ENCODE data around the gene PDE4B. TPM values are rescaled to one million over a fixed set of nuclear protein-coding genes. Genes with fewer than 3 reads are reported as not detected.
A peak's percentile ranks its signal among the peaks of the same experiment; 100 is the strongest.

Gene PDE4B
- total RNA-seq, 1 donor from 2014 or later = 76.5 TPM

DNA sequence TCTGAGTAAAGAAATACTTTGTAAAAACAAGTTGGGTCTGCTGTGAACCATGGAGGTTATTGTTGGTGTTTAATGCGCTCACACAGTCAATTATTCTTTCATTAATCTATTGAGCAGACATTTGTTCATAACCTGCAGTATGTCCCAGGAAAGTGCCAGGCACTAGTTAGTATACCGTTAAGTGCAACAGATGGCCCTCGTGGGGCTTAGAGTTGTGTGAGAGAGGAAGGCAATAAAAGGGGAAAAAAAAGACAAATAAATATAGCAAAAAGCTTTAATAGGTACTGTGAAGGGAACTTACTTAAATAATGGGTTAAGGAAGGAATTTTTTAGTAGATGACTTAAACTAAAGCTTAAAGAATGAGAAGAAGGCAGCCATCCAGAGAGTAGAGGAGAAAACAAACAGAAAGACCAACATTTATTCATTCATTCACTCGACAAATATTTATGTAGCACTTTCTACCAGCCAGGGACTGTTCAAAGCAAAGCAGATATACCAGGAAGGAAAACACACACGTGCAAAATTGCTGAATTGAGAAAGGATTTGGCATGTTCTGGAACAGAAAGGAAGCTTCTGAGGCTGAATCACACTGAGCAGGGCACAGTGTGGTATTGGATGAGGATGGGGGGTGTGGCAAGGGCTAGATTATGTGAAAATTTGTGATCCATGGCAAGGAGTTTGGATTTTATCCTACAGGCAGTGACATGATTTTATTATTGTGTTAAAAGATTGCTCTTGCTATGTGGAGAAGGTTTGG, 445.2 kb downstream of the PDE4B start:
- DNase-seq (ENCODE audit: low read depth in 2 of 2) = no peak

DNA sequence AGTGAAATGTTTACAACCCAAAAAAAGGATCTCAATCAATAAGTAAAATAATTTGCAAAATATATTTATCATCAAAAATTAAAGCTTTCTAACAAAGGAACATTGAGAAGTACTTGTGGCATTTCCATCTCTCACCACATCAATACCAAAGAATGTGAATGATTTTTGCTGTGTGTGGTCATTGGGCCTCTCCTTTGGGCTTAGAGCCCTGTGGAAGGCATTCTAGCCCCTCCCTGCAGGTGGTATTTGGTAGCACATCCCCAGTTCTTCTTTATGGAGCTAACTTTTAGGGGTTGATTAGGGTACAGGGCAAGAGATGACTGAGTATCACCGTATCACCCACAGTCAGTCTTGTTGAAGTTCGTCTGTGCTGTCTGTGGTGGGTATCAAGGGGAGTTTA, 447.1 kb downstream of the PDE4B start:
- no peak for DNase-seq (ENCODE audit: low read depth in 2 of 2)

- no peak for DNase-seq (ENCODE audit: low read depth in 2 of 2)
Measured at GRCh38 chr1:66240491-66241484, 448.1 kb downstream of the PDE4B start.

DNA sequence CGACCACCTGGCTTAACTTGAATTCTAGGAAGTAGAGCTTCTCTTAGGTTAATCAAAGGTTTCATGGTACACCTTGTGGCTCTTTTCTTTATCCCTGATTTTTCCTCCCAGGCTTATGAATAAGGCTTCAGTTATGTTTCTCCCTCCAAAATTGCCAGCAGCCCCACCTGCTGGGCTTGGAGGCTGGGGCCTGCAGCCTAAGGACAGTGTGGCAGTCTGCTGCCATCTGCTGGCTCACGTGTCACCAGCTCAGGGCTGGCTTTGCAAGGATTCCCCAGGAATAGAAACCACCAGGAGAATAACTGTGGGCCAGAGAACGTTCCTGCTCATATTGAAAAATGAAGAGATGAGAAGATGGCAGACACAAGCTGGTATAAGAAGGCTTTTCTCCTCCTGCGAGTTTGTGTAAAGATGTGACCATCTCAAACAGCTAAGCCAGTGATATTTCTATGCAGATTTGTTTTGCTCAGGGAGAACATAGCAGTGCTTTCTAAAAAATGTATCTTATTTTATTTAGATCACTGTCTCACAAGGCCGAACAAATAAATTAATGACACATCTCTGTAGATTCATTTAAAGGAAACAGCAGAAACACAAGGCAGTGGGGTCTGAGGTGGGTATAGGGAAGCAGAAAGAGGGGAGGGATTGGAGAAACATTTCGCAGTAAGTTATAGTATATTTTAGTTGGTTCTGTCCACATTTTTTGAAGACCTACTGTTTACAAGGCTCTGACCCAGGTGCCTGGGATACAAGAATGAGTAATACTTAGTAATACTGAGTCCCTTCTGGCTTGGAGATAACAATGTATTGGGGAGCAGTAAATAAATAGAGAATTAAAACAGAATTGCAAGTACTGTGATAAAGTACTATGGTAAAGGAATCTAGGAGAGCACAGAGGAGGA, 450.2 kb downstream of the PDE4B start:
- DNase-seq (ENCODE audit: low read depth in 2 of 2) = peak; percentile 75 to 88

GRCh38 chr1:66243548-66244130, 450.9 kb downstream of the PDE4B start:
- peak in 1 of 2 donors; percentile 9 for DNase-seq (ENCODE audit: low read depth in 2 of 2)

DNA sequence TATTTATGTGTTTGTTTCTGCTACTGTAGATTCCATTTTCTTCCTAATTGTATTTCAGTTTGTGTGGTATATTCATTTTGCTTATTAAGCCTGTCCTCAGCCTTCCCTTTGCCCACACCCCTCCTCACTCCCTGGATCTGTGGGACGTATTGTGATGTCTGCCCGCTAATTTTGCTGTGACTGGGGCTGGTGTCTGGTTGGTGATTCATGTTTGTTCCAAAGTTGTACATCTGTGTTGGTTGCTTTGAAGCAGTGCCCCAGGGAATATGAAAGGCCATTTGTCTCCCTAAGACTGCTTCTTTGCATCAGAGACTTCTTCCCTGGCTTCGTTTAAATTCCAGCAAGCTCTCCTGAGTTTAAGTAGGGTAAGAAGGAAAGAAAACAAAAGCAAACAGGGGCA, 451.7 kb downstream of the PDE4B start:
- DNase-seq (ENCODE audit: low read depth in 2 of 2) = no peak

- no peak for DNase-seq (ENCODE audit: low read depth in 2 of 2)
Measured at GRCh38 chr1:66245691-66246090, 453.0 kb downstream of the PDE4B start.

DNA sequence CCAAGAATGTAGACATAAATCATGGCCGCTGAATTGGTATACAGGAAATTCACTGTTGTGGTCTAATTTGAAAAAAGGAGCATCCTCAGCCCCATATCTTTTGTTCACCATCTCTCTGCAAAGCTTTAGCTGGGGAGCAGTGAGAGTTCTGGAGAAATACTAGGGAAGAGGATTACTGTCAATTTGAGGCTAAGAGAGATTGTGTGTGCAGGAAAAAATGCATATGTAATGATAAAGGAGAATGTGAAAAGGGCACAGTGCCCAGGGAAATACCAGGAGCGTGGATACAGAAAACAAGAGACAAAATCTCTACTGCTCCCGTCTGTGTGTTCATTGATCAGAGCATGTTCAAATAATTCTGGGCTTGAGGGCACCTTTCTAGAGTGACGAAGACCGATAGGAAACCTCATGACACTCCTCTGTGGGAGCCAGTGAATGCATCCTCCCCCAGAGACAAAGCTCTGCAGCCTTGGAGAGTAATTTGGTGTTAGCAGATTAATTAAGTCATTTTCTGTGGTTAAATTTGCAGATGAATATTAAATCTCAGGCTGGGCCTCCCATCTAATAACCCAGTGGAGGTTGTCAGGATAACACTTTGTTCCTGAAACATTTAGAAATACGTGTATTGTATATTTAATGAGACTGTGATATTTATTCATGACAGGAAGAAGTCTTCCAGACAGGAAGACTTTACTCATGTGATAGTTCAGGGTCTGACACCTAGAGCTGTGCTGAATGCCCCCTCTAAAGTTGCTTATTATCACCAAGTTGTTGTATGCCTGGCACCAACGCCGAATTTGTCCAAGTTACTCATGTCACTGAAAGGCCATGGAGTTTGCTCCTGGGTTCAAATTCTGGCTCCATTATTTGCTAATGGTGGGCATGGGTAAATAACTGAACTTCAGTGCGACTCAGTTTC, 453.9 kb downstream of the PDE4B start:
- DNase-seq (ENCODE audit: low read depth in 2 of 2) = peak in 1 of 2 donors; percentile 18

DNA sequence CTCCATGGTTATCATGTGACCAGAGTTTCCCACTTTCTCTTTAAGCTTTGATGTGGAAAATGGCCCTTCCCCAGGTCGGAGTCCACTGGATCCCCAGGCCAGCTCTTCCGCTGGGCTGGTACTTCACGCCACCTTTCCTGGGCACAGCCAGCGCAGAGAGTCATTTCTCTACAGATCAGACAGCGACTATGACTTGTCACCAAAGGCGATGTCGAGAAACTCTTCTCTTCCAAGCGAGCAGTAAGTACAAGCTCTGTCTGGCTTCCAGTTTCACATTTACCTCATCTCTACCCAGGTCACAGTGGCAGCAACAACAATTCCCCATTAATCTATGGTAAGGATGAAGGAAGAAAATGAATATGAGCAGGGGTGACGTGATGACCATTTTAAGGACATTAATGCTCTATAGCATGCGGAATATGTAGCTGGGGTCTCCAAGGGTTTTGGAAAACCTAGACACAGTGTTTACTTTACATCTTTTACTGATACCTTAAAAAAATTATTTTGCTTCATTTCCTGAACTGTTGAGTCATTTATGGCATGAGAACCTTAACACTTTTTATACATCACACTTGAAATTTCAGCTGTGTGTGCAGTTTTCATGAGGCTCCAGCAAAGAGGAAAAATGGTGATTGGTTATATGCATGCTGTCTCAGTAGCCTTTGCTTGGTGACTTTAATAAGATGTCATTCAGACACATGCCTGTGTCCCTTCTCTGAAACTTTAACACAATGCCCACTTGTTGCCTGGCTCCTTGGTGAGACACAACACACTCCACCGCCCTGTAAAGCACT, 454.9 kb downstream of the PDE4B start:
- DNase-seq (ENCODE audit: low read depth in 2 of 2) = no peak

GRCh38 chr1:66248257-66248656, 455.6 kb downstream of the PDE4B start:
- no peak for DNase-seq (ENCODE audit: low read depth in 2 of 2)

- no peak for DNase-seq (ENCODE audit: low read depth in 2 of 2)
Measured at GRCh38 chr1:66248746-66249145, 456.1 kb downstream of the PDE4B start.

- no peak for DNase-seq (ENCODE audit: low read depth in 2 of 2)
Measured at GRCh38 chr1:66250075-66250474, 457.4 kb downstream of the PDE4B start.

DNA sequence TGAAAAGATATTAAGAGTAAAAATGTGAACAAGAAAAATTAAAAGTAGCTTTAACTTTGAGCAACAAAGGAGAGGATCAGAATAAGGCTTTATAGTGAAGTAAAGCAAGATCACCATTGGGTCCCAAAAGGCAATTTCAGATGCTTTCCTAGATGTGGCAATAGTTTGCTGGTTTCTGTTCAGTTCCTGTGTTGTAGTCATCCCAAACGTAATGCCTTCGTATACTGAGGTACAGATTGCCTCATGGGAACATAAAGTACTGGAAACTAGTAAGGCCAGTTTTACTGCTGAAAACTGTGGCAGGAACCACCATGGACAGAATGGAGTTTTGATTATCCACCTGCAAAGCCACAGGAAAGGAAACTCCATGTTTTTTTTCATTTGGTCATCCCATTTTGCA, 457.8 kb downstream of the PDE4B start:
- no peak for DNase-seq (ENCODE audit: low read depth in 2 of 2)

DNA sequence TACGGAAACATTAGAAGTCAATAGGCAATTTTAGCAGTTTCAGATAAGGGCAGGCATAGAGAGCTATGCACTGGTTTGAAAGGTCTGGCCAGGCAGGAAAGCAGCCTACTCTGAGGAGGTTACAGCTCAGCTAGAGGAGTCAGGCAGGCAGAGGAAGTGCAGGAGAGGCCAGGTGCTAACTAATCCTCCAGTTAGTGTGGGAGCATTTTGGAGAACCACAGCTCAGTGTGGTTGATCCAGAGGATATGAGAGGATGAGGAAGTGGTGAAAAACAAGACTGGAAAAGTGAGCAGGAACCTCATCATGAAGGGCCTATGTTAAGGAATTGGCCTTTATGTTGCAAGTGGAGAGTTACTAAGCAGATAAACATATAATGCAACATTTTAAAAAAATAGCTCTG, 458.9 kb downstream of the PDE4B start:
- DNase-seq (ENCODE audit: low read depth in 2 of 2) = no peak

- peak; percentile 69 to 84 for DNase-seq (ENCODE audit: low read depth in 2 of 2)
Measured at GRCh38 chr1:66253330-66253921, 460.7 kb downstream of the PDE4B start.

DNA sequence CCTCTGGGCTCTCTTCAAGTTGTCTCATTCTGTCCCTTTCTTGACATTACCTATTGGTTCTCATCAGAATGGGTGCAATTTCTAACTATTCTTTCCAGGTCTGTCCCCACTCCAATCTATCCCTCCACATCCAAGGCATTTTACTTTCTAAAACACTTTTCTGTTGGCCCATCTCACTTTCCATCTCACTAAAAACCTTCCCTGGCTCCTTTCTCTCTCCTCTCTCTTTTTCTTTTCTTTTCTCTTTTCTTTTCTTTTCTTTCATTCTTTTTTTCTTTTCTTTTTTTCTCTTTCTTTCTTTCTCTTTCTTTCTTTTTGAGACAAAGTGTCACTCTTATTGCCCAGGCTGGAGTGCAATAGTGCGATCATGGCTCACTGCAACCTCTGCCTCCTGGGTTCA, 462.1 kb downstream of the PDE4B start:
- no peak for DNase-seq (ENCODE audit: low read depth in 2 of 2)

DNA sequence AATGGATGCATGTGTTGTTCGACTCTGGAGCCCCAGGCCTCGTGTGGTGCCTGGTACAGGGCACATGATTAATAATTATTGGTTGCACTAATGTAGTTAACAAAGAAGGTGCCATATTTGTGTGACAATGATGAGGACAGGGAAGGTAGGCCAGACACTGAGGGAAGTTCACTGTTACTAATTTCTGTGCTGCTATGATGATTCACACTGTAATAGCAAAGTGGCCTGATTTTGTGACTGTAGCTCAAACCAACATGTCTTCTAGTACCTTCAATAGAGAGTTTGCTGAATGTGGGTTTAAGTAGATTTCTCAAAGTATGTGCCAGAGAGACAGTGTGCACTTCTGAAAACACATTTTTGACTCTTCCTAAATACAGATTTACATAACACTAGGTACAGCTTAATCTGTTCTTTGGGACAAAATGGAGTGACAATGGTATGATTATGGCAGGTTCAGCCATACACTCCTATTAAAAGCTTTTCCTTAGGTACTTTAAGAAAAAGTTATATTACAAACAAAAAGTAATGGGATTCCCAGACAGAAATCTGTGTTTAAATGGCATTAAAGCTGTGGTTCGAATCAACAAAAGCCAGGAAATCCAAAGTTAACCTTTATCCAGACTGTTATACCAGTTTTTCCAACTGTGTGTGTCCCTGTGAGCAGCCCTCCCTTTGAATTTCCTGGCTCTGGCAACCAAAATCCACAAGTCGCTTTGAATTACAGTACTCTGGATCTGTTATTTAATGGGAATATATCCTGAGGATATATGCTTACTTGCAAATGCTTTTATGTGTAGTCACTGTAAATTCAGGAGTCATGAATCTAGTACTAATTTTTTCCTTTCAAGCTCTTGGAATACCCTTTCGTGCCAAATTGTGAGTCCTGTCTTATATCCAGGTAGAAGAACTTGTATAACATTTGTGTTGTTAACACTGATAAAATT, 464.2 kb downstream of the PDE4B start:
- peak; percentile 32 to 63 for DNase-seq (ENCODE audit: low read depth in 2 of 2)
